ENCODE results near the gene CFHR5. TPM values are rescaled to one million over a fixed set of nuclear protein-coding genes. Genes with fewer than 3 reads are reported as not detected.

The CFHR5 gene
- total RNA-seq, 1 experiment from 2014 or later = not detected

DNA sequence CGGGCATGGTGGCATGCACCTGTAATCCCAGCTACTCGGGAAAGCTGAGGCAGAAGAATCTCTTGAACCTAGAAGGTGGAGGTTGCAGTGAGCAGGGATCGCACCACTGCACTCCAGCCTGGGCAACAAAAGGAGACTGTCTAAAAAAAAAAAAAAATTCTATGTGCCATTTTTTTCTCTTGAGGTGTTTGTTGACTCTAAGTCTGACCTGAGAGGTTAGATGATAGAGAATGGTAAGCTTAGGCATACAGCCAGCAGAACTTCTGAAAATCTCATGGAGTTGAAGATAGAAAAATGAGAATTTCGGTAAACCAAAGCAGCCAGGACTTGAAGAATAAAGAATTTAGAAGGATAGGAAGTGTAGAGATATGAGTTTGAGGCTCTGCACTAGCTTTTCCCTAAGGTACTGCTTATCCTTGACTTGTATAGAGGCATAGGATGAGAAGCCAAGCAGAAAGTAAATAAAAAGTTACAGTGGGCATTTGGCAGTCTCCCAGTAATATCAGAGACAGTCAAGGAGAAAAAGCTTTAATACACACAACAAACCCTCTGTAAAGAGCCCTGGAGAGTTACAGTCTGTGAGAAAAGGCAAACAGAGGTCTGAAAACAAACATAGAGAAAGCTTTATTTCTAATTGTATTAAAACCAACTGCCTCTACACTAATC, 65.5 kb downstream of the CFHR5 start (continued):
- TF ChIP-seq, protein P1, sequence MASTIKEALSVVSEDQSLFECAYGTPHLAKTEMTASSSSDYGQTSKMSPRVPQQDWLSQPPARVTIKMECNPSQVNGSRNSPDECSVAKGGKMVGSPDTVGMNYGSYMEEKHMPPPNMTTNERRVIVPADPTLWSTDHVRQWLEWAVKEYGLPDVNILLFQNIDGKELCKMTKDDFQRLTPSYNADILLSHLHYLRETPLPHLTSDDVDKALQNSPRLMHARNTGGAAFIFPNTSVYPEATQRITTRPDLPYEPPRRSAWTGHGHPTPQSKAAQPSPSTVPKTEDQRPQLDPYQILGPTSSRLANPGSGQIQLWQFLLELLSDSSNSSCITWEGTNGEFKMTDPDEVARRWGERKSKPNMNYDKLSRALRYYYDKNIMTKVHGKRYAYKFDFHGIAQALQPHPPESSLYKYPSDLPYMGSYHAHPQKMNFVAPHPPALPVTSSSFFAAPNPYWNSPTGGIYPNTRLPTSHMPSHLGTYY (CRISPR knock-in tag; IDR thresholded peaks at IDR 0.05) = no peak
- TF ChIP-seq, protein P2, sequence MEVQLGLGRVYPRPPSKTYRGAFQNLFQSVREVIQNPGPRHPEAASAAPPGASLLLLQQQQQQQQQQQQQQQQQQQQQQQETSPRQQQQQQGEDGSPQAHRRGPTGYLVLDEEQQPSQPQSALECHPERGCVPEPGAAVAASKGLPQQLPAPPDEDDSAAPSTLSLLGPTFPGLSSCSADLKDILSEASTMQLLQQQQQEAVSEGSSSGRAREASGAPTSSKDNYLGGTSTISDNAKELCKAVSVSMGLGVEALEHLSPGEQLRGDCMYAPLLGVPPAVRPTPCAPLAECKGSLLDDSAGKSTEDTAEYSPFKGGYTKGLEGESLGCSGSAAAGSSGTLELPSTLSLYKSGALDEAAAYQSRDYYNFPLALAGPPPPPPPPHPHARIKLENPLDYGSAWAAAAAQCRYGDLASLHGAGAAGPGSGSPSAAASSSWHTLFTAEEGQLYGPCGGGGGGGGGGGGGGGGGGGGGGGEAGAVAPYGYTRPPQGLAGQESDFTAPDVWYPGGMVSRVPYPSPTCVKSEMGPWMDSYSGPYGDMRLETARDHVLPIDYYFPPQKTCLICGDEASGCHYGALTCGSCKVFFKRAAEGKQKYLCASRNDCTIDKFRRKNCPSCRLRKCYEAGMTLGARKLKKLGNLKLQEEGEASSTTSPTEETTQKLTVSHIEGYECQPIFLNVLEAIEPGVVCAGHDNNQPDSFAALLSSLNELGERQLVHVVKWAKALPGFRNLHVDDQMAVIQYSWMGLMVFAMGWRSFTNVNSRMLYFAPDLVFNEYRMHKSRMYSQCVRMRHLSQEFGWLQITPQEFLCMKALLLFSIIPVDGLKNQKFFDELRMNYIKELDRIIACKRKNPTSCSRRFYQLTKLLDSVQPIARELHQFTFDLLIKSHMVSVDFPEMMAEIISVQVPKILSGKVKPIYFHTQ (CRISPR knock-in tag; IDR thresholded peaks at IDR 0.05) = no peak
- TF ChIP-seq, protein P3, sequence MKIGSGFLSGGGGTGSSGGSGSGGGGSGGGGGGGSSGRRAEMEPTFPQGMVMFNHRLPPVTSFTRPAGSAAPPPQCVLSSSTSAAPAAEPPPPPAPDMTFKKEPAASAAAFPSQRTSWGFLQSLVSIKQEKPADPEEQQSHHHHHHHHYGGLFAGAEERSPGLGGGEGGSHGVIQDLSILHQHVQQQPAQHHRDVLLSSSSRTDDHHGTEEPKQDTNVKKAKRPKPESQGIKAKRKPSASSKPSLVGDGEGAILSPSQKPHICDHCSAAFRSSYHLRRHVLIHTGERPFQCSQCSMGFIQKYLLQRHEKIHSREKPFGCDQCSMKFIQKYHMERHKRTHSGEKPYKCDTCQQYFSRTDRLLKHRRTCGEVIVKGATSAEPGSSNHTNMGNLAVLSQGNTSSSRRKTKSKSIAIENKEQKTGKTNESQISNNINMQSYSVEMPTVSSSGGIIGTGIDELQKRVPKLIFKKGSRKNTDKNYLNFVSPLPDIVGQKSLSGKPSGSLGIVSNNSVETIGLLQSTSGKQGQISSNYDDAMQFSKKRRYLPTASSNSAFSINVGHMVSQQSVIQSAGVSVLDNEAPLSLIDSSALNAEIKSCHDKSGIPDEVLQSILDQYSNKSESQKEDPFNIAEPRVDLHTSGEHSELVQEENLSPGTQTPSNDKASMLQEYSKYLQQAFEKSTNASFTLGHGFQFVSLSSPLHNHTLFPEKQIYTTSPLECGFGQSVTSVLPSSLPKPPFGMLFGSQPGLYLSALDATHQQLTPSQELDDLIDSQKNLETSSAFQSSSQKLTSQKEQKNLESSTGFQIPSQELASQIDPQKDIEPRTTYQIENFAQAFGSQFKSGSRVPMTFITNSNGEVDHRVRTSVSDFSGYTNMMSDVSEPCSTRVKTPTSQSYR (CRISPR knock-in tag; IDR thresholded peaks at IDR 0.05) = no peak

DNA sequence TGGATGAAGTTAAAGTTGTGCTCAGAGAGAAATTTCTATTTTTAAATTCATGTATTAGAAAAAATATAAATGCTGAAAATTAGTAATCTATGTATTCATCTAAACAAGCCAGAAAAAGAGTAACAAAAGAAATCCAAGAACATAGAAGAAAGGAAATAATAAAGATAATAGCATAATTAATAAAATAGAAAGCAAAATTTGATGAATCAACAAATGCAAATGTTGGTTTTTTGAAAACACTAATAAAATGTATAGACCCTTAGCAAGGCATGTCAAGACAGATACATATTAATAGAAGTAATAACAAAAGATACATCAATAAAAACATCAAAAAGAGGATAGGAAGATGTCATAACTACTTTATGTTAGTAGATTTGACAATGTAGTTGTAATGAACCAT, 71.7 kb downstream of the CFHR5 start:
- no peak for DNase-seq (ENCODE audit: low spot score)
- Mint-ChIP-seq H3K27me3 (ENCODE audit: low read depth) (no peaks in the 10 kb centered on the region), H3K9me3 (peaks cover 11% of the 10 kb centered on the region), H3K4me3 (no peak overlapping the region), H3K36me3 (no peaks in the 10 kb centered on the region), H3K4me1 (no peaks in the 10 kb centered on the region), H3K27ac (no peak overlapping the region)
- TF ChIP-seq SMAD4 (CRISPR knock-in tag; IDR thresholded peaks at IDR 0.05) = no peak
- TF ChIP-seq, protein P4, sequence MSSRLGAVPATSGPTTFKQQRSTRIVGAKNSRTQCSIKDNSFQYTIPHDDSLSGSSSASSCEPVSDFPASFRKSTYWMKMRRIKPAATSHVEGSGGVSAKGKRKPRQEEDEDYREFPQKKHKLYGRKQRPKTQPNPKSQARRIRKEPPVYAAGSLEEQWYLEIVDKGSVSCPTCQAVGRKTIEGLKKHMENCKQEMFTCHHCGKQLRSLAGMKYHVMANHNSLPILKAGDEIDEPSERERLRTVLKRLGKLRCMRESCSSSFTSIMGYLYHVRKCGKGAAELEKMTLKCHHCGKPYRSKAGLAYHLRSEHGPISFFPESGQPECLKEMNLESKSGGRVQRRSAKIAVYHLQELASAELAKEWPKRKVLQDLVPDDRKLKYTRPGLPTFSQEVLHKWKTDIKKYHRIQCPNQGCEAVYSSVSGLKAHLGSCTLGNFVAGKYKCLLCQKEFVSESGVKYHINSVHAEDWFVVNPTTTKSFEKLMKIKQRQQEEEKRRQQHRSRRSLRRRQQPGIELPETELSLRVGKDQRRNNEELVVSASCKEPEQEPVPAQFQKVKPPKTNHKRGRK (CRISPR knock-in tag; IDR thresholded peaks at IDR 0.05; ENCODE audit: borderline replicate concordance) = no peak
- no peak for TF ChIP-seq ZNF423 (CRISPR knock-in tag; IDR thresholded peaks at IDR 0.05)
- no peak for TF ChIP-seq CBFB (CRISPR knock-in tag; IDR thresholded peaks at IDR 0.05; ENCODE audit: low read depth)
- TF ChIP-seq, protein P5, sequence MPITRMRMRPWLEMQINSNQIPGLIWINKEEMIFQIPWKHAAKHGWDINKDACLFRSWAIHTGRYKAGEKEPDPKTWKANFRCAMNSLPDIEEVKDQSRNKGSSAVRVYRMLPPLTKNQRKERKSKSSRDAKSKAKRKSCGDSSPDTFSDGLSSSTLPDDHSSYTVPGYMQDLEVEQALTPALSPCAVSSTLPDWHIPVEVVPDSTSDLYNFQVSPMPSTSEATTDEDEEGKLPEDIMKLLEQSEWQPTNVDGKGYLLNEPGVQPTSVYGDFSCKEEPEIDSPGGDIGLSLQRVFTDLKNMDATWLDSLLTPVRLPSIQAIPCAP (CRISPR knock-in tag; IDR thresholded peaks at IDR 0.05) = no peak
- TF ChIP-seq MXD4 (CRISPR knock-in tag; IDR thresholded peaks at IDR 0.05; ENCODE audit: borderline replicate concordance) = no peak
- TF ChIP-seq, protein P6, sequence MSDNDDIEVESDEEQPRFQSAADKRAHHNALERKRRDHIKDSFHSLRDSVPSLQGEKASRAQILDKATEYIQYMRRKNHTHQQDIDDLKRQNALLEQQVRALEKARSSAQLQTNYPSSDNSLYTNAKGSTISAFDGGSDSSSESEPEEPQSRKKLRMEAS (CRISPR knock-in tag; IDR thresholded peaks at IDR 0.05) = no peak
- TF ChIP-seq, protein P7, sequence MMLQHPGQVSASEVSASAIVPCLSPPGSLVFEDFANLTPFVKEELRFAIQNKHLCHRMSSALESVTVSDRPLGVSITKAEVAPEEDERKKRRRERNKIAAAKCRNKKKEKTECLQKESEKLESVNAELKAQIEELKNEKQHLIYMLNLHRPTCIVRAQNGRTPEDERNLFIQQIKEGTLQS (CRISPR knock-in tag; conservative IDR thresholded peaks at IDR 0.05) = no peak
- TF ChIP-seq, protein P8, sequence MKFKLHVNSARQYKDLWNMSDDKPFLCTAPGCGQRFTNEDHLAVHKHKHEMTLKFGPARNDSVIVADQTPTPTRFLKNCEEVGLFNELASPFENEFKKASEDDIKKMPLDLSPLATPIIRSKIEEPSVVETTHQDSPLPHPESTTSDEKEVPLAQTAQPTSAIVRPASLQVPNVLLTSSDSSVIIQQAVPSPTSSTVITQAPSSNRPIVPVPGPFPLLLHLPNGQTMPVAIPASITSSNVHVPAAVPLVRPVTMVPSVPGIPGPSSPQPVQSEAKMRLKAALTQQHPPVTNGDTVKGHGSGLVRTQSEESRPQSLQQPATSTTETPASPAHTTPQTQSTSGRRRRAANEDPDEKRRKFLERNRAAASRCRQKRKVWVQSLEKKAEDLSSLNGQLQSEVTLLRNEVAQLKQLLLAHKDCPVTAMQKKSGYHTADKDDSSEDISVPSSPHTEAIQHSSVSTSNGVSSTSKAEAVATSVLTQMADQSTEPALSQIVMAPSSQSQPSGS (CRISPR knock-in tag; IDR thresholded peaks at IDR 0.05; ENCODE audit: borderline replicate concordance, low read depth) = no peak
- no peak for TF ChIP-seq NFYB (CRISPR knock-in tag; conservative IDR thresholded peaks at IDR 0.05; ENCODE audit: low read depth)
- TF ChIP-seq, protein P3 (CRISPR knock-in tag; IDR thresholded peaks at IDR 0.05) = no peak
- TF ChIP-seq RELA (CRISPR knock-in tag; IDR thresholded peaks at IDR 0.05; ENCODE audit: borderline replicate concordance) = no peak
- TF ChIP-seq, protein P1 (CRISPR knock-in tag; IDR thresholded peaks at IDR 0.05) = no peak
- no peak for TF ChIP-seq IRF2 (CRISPR knock-in tag; IDR thresholded peaks at IDR 0.05; ENCODE audit: borderline replicate concordance, low read depth)
- ChIA-PET CTCF (no interaction called here), POLR2A (no interaction called here)
- ATAC-seq = no peak

Measured in WTC11 (cell line).